K562 (cell line): Measurements from ENCODE around the gene FCER2. TPM values are rescaled to one million over a fixed set of nuclear protein-coding genes. Genes with fewer than 3 reads are reported as not detected.

Experiments
- ATAC-seq: fragments of 200-7000 bp; cut with Tn5 transposase; 3 replicates; pipeline ENCODE4 v1.9.1; 2020; ENCODE audit warnings: moderate library complexity
- BruUV-seq: library from RNA; stranded (reverse); fragments of 400-500 nt; replicated peaks from 2 replicates; lab custom pipeline; 2021; lab: Mats Ljungman, UMichigan
- CTCF ChIA-PET: fragments of 300-600 bp; formaldehyde crosslinking; extraction: SDS; loops from one replicate; lab custom pipeline; 2021; ENCODE audit warnings: low intra/inter-chr PET ratio; lab: Yijun Ruan, JAX
- POLR2A ChIA-PET: fragments of 300-600, 350-650 bp; sonication (Branson Sonifier 250); formaldehyde crosslinking; extraction: SDS; loops from one replicate; lab custom pipeline; 2021; ENCODE audit warnings: antibody characterized with exemption, inconsistent platforms; lab: Yijun Ruan, JAX
- DNase-seq, 4 experiments: peaks; one replicate each; pipeline versions ENCODE4 v3.0.0 to v3.0.0-alpha.2; 2011 to 2018; ENCODE audit warnings: low spot score in 3 of 4, mixed read lengths in 3 of 4; ENCODE audit errors: extremely low read depth in 1 of 4
- FAIRE-seq: peaks from 2 replicates; lab custom pipeline; 2011; peaks lifted over from hg19 to GRCh38; lab: Jason Lieb, UNC
- H2AFZ ChIP-seq: 2 replicates; pipeline ENCODE4 v1.6.0; 2011; ENCODE audit warnings: low read depth, low read length, control low read depth, inconsistent platforms
- H3K27ac ChIP-seq: fragments of 200-600 bp; 3 replicates; pipeline ENCODE4 v1.8.0; 2011; ENCODE audit warnings: low read depth, mild to moderate bottlenecking, control low read depth, inconsistent platforms, low read length, moderate library complexity, mixed read lengths; ENCODE audit errors: extremely low read depth
- H3K27me3 ChIP-seq, 2 experiments: fragments of 300-600 bp in 1 of 2; 2 replicates in 1 of 2; 3 replicates in 1 of 2; pipeline versions ENCODE4 v1.6.0 to v1.8.0; 2011; ENCODE audit warnings: inconsistent platforms in 2 of 2, low read length in 2 of 2, mild to moderate bottlenecking in 1 of 2, mixed read lengths in 1 of 2, moderate library complexity in 1 of 2; ENCODE audit not compliant: control insufficient read depth in 2 of 2, insufficient read depth in 2 of 2
- H3K36me3 ChIP-seq: fragments of 300-600 bp; 3 replicates; pipeline ENCODE4 v1.8.0; 2011; ENCODE audit warnings: mild to moderate bottlenecking, low read length, inconsistent platforms; ENCODE audit not compliant: control insufficient read depth, insufficient read depth
- H3K4me1 ChIP-seq, 2 experiments: fragments of 200-600 bp in 1 of 2; replicated peaks in 1 of 2; 2 replicates in 1 of 2; 3 replicates in 1 of 2; pipeline versions ENCODE4 v1.5.1 to v1.8.0; 2011; ENCODE audit warnings: inconsistent platforms in 2 of 2, low read length in 2 of 2, mild to moderate bottlenecking in 1 of 2, mixed read lengths in 1 of 2, moderate library complexity in 1 of 2; ENCODE audit not compliant: control insufficient read depth in 2 of 2, insufficient read depth in 2 of 2
- H3K4me2 ChIP-seq: 2 replicates; pipeline ENCODE4 v1.6.1; 2011; ENCODE audit warnings: low read length, control low read depth, inconsistent platforms, mixed read lengths; ENCODE audit not compliant: insufficient read depth
- H3K4me3 ChIP-seq: fragments of 200-600 bp; sonication (generic), shearing (Covaris generic); 2 replicates; pipeline ENCODE4 v1.5.1; 2016; ENCODE audit warnings: control low read depth, inconsistent platforms
- H3K79me2 ChIP-seq: fragments of 200-600 bp; 3 replicates; pipeline ENCODE4 v1.8.0; 2011; ENCODE audit warnings: low read length, inconsistent platforms; ENCODE audit not compliant: control insufficient read depth, insufficient read depth
- H3K9ac ChIP-seq, 2 experiments: 2 replicates each; pipeline versions ENCODE4 v1.6.0 to v1.6.1; 2011; ENCODE audit warnings: low read depth in 2 of 2, low read length in 2 of 2, control low read depth in 1 of 2, inconsistent platforms in 1 of 2, mild to moderate bottlenecking in 1 of 2, mixed read lengths in 1 of 2; ENCODE audit not compliant: insufficient read depth in 1 of 2
- H3K9me1 ChIP-seq: one replicate; pipeline ENCODE4 v1.6.0; 2011; ENCODE audit warnings: inconsistent platforms, mild to moderate bottlenecking, low read length, moderate library complexity; ENCODE audit not compliant: control insufficient read depth, insufficient read depth
- H3K9me3 ChIP-seq: replicated peaks from 2 replicates; pipeline ENCODE4 v1.5.1; 2011; ENCODE audit warnings: low read depth, low read length, inconsistent platforms; ENCODE audit not compliant: control insufficient read depth, insufficient read depth
- H4K20me1 ChIP-seq: replicated peaks from 2 replicates; pipeline ENCODE4 v1.6.1; 2011; ENCODE audit warnings: low read length, inconsistent platforms, mixed read lengths; ENCODE audit not compliant: control insufficient read depth, insufficient read depth
- CBFA2T2 ChIP-seq: fragments of 450-650 bp; conservative IDR thresholded peaks from 2 replicates; pipeline ENCODE4 v1.6.1; 2017; ENCODE audit warnings: mild to moderate bottlenecking
- GABPB2 ChIP-seq: fragments of 250-450 bp; sonication (Bioruptor Pico); conservative IDR thresholded peaks from 2 replicates; pipeline ENCODE4 v1.5.1; 2021; ENCODE audit warnings: mild to moderate bottlenecking
- ILF3 ChIP-seq: fragments of 450-650 bp; IDR thresholded peaks from 2 replicates; pipeline ENCODE4 v1.6.1; 2018; ENCODE audit warnings: antibody characterized with exemption, mild to moderate bottlenecking, moderate library complexity, borderline replicate concordance
- KLF10 ChIP-seq: fragments of 250-450 bp; sonication (Bioruptor Pico); IDR thresholded peaks from 2 replicates; pipeline ENCODE4 v1.6.1; 2021; ENCODE audit warnings: matching md5 sums
- POU5F1 ChIP-seq: fragments of 150-350 bp; IDR thresholded peaks from 2 replicates; pipeline ENCODE4 v1.6.1; 2014; ENCODE audit warnings: borderline replicate concordance, low read length, low read depth, mild to moderate bottlenecking; ENCODE audit not compliant: partially characterized antibody
- PTTG1 ChIP-seq: fragments of 450-650 bp; IDR thresholded peaks from 2 replicates; pipeline ENCODE4 v1.6.1; 2016; ENCODE audit warnings: low read depth, mild to moderate bottlenecking, missing genetic modification characterization, missing compliant biosample characterization
- TAF15 ChIP-seq: fragments of 200-400 bp; formaldehyde crosslinking; IDR thresholded peaks from 2 replicates; pipeline ENCODE4 v1.6.1; 2017; ENCODE audit warnings: mild to moderate bottlenecking, low read depth, low read length, moderate library complexity
- ZFP1 ChIP-seq: fragments of 450-650 bp; formaldehyde crosslinking; IDR thresholded peaks from 2 replicates; pipeline ENCODE4 v1.4.0; 2020; ENCODE audit warnings: mild to moderate bottlenecking, mixed read lengths
- ZNF224 ChIP-seq: sonication (generic); formaldehyde crosslinking; IDR thresholded peaks from 2 replicates; pipeline ENCODE4 v1.8.0; 2022; ENCODE audit warnings: mild to moderate bottlenecking, missing genetic modification reagents
- ZNF24 ChIP-seq: fragments of 450-650 bp; IDR thresholded peaks from 2 replicates; pipeline ENCODE4 v1.6.1; 2016
- ZNF699 ChIP-seq: fragments of 250-450 bp; sonication (Bioruptor Pico); IDR thresholded peaks from 2 replicates; pipeline ENCODE4 v1.8.0; 2021; ENCODE audit warnings: mild to moderate bottlenecking, moderate library complexity; ENCODE audit not compliant: insufficient replicate concordance
- ZZZ3 ChIP-seq: fragments of 450-650 bp; IDR thresholded peaks from 2 replicates; pipeline ENCODE4 v1.6.1; 2016; ENCODE audit warnings: antibody characterized with exemption, mild to moderate bottlenecking, moderate library complexity
- WGBS: fragments of 100-300 bp; shearing (Covaris generic); methylation state at CpG from one replicate; pipeline ENCODE4 v1.1.6; 2016; ENCODE audit warnings: low coverage, mixed read lengths; ENCODE audit not compliant: insufficient coverage; ENCODE audit errors: missing lambda C conversion rate; 5-methylcytosine and 5-hydroxymethylcytosine counted together
- in situ Hi-C: fragments of 300-500 bp; cut with MboI; formaldehyde crosslinking; loops from 4 replicates; pipeline ENCODE4 v1.15.0; 2018; ENCODE audit warnings: inconsistent platforms, mixed read lengths
- intact Hi-C: fragments of 100-400 bp; cut with micrococcal nuclease; formaldehyde crosslinking; loops from 2 replicates; pipeline ENCODE4 v1.14.2; 2022
- polyA plus RNA-seq, 8 experiments: library from polyadenylated mRNA; depleted of rRNA in 4 of 8; stranded (reverse) in 5 of 8; unstranded in 3 of 8; fragments of >200 nt; fragmentation: Nextera tagmentation in 2 of 8; fragmentation: Illumina TruSeq in 1 of 8; extraction: Ambion mirVana in 2 of 8; extraction: Trizol in 1 of 8; gene quantifications; 2 replicates each; pipeline versions ENCODE4 v1.2.1 to v1.2.3, GENCODE V29; 2011 to 2014; ENCODE audit warnings: inconsistent platforms in 1 of 8, missing spikeins in 1 of 8
- total RNA-seq, 7 experiments: library from RNA; depleted of rRNA in 6 of 7; stranded (reverse); fragments of >200 nt in 6 of 7; fragmentation: Illumina TruSeq in 2 of 7; extraction: Trizol in 2 of 7; gene quantifications; 2 replicates each; pipeline versions ENCODE4 v1.2.1 to v1.2.3, GENCODE V29; 2011 to 2021; ENCODE audit warnings: low replicate concordance in 1 of 7
- TF ChIP-seq, protein P1 (sequence below): fragments of 450-650 bp; formaldehyde crosslinking; conservative IDR thresholded peaks from 2 replicates; pipeline ENCODE4 v1.4.0; 2022; ENCODE audit warnings: mild to moderate bottlenecking, missing genetic modification characterization
- TF ChIP-seq, protein P2 (sequence below): fragments of 250-450 bp; sonication (Bioruptor Pico); IDR thresholded peaks from 2 replicates; pipeline ENCODE4 v1.5.1; 2021; ENCODE audit warnings: mild to moderate bottlenecking
- TF ChIP-seq, protein P3 (sequence below), 2 experiments: fragments of 450-650 bp in 1 of 2; IDR thresholded peaks; 2 replicates each; pipeline ENCODE4 v1.6.1; 2011 to 2017; ENCODE audit warnings: low read depth in 2 of 2, antibody characterized with exemption in 1 of 2, borderline replicate concordance in 1 of 2, low read length in 1 of 2, mild to moderate bottlenecking in 1 of 2, mixed read lengths in 1 of 2; ENCODE audit not compliant: control insufficient read depth in 1 of 2

The FCER2 gene
- total and polyA plus RNA-seq, 9 of the 15 experiments (the other 6 are each of a cell fraction or from before 2014, with no cell fraction given), result 0.11 TPM; not detected in 8

DNA sequence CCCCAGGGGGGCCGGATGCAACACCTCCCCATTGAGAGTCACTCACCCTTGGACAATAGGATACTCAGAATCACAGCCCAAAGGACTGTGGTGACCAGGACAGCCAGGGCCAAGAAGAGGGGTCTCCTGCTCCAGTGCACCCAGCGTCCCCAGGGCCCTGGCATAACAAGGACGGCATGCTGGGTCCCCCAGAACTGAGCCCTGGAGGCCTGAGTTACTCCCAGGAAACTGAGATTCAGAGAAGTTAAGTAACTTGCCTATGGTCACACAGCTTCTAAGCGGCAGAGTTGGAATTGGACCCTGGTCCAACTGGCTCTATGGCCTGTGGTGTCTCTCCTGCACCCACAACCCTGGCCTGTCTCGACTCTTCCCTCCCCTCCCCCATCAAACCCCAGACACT, 29.7 kb upstream of the FCER2 start (continued):
- TF ChIP-seq, protein P1, sequence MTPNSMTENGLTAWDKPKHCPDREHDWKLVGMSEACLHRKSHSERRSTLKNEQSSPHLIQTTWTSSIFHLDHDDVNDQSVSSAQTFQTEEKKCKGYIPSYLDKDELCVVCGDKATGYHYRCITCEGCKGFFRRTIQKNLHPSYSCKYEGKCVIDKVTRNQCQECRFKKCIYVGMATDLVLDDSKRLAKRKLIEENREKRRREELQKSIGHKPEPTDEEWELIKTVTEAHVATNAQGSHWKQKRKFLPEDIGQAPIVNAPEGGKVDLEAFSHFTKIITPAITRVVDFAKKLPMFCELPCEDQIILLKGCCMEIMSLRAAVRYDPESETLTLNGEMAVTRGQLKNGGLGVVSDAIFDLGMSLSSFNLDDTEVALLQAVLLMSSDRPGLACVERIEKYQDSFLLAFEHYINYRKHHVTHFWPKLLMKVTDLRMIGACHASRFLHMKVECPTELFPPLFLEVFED (CRISPR knock-in tag), result no peak

DNA sequence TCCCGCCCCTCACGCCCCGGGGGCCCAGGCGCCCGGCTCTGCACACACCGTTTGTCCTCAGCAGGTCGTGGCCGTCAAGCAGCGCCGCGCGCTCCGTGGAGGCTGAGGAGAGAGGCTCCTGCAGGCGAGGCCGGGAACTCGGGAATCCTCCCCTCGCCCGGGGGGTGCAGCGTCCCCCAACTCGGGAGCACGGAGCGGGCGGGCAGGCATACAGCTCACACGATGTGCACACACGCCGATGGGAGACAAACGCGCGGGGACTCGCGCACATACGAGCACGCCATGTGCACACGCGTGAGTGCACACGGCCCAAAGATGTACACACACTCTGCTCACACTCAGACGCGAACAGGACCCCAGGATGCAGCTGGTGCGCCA, 29.3 kb upstream of the FCER2 start:
- in situ Hi-C loops (no loop called here), intact Hi-C loops (no loop called here)
- FAIRE-seq, result no peak
- no peaks in the 10 kb centered on the region for H3K9me3 ChIP-seq
- H2AFZ ChIP-seq, result no peak overlapping the region
- BruUV-seq, result no TSS peak
- 41% methylated on average over 31 of the region's 39 CpGs for WGBS
- no peaks in the 10 kb centered on the region for H3K36me3 ChIP-seq
- peaks cover 0 to 20% of the 10 kb centered on the region in 2 experiments; a peak in 2 of 5 replicates for H3K4me1 ChIP-seq
- H3K9ac ChIP-seq, result no peak overlapping the region
- POLR2A ChIA-PET, result no interaction called here
- no peak for DNase-seq
- CTCF ChIA-PET, result no interaction called here
- H3K27me3 ChIP-seq, result peaks cover 9 to 45% of the 10 kb centered on the region in 2 experiments; a peak in 4 of 5 replicates
- no peak overlapping the region for H3K4me2 ChIP-seq
- no peak overlapping the region for H3K27ac ChIP-seq
- H3K4me3 ChIP-seq, result no peak overlapping the region
- 0 out of 2 replicates have a peak, but pooled peaks cover 3% of the 10 kb centered on the region for H4K20me1 ChIP-seq
- no peaks in the 10 kb centered on the region for H3K79me2 ChIP-seq
- ATAC-seq, result no peak
- H3K9me1 ChIP-seq, result no peaks in the 10 kb centered on the region
- TF ChIP-seq ZNF24 (no peak), TAF15 (no peak), PTTG1 (tag) (no peak), ILF3 (no peak), ZNF224 (CRISPR knock-in tag) (no peak), ZFP1 (CRISPR knock-in tag) (no peak), ZNF699 (CRISPR knock-in tag) (no peak), ZZZ3 (no peak), KLF10 (CRISPR knock-in tag) (no peak), CBFA2T2 (no peak), GABPB2 (CRISPR knock-in tag) (no peak), POU5F1 (no peak)
- TF ChIP-seq, protein P2, sequence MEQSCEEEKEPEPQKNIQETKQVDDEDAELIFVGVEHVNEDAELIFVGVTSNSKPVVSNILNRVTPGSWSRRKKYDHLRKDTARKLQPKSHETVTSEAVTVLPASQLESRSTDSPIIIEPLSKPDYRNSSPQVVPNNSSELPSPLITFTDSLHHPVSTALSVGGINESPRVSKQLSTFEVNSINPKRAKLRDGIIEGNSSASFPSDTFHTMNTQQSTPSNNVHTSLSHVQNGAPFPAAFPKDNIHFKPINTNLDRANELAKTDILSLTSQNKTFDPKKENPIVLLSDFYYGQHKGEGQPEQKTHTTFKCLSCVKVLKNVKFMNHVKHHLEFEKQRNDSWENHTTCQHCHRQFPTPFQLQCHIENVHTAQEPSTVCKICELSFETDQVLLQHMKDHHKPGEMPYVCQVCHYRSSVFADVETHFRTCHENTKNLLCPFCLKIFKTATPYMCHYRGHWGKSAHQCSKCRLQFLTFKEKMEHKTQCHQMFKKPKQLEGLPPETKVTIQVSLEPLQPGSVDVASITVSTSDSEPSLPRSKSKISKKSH (CRISPR knock-in tag), result no peak
- TF ChIP-seq, protein P3, sequence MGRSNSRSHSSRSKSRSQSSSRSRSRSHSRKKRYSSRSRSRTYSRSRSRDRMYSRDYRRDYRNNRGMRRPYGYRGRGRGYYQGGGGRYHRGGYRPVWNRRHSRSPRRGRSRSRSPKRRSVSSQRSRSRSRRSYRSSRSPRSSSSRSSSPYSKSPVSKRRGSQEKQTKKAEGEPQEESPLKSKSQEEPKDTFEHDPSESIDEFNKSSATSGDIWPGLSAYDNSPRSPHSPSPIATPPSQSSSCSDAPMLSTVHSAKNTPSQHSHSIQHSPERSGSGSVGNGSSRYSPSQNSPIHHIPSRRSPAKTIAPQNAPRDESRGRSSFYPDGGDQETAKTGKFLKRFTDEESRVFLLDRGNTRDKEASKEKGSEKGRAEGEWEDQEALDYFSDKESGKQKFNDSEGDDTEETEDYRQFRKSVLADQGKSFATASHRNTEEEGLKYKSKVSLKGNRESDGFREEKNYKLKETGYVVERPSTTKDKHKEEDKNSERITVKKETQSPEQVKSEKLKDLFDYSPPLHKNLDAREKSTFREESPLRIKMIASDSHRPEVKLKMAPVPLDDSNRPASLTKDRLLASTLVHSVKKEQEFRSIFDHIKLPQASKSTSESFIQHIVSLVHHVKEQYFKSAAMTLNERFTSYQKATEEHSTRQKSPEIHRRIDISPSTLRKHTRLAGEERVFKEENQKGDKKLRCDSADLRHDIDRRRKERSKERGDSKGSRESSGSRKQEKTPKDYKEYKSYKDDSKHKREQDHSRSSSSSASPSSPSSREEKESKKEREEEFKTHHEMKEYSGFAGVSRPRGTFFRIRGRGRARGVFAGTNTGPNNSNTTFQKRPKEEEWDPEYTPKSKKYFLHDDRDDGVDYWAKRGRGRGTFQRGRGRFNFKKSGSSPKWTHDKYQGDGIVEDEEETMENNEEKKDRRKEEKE (IDR thresholded peaks at IDR 0.05; ENCODE audit: borderline replicate concordance in 1 of 2, control insufficient read depth in 1 of 2, low read depth in 2 of 2, low read length in 1 of 2), result no peak
